ENCODE data around the gene CORO7.

CORO7 gene

DNA sequence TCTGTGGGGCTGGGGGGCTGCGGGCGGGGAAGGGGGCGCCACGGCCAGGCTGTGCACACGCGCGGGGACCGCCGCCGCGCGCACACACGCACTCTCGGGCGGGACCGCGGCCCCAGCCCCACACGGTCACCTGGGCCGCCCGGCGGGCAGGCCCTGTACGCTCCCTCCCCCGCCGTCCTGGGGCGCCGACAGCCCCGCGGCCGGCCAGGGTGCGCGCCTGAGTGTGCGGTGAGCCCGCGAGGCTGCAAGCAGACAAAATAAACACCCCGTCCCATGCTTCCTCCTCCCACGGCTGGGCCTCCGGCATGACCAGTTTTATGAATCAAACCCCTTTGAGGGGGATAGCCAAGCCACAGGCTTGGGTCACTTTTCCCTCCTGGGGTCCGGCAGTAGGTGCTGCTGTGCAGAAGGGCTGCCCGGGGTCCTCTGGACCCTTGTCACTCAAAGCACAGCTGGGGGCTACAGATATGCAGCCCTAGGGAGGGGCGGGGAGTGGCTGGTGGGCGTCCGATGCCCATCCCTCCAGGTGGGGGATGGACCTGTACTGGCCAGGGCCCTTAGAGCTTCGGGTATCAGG is 44.3 kb downstream of the CORO7 start:
- ChIA-PET CTCF (no interaction called here), POLR2A (no interaction called here)
- DNase-seq (ENCODE audit: extremely low spot score), result peak; percentile 52
- TF ChIP-seq SP1 (IDR thresholded peaks at IDR 0.05) (no peak), LEF1 (IDR thresholded peaks at IDR 0.05; ENCODE audit: borderline replicate concordance) (no peak), ARNT (IDR thresholded peaks at IDR 0.05) (no peak)

DNA sequence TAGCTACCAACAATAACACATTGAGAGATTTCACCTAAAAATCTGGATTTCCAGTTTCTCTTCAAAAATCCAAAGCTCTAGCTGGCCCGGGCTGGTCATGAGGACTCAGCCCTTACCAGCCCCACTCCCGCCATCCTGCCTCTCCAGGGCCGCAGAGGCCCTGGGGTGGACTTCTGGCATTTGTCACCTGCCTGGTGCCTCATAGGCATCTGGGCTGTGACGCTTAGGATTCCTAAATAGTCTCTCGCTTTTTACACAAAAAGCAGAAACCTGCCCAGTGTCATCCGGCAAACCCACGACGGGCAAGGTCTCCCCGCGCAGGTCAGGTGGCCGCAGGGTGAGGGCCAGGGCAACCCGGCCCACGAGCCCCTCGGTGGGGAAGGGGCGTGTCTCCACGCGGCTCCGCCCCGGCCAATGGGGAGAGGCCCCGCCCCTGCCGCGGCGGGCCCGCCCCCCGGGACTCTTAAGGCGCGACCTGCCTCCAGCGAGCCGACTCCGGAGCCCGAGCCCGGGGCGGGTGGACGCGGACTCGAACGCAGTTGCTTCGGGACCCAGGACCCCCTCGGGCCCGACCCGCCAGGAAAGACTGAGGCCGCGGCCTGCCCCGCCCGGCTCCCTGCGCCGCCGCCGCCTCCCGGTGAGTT is 44.9 kb downstream of the CORO7 start, which contains the start of gene VASN:
VASN (plus strand) TSS at position 492 of the 644 bp plus-strand sequence. CDS start 9,030 bp downstream, outside the sequence.
- CTCF ChIA-PET, result no interaction called here
- TF ChIP-seq SUZ12 (IDR thresholded peaks at IDR 0.05), result no peak
- no peak for TF ChIP-seq ZNF384 (IDR thresholded peaks at IDR 0.05)
- no peak for TF ChIP-seq TARDBP (IDR thresholded peaks at IDR 0.05)
- no peak for TF ChIP-seq FOXK2 (IDR thresholded peaks at IDR 0.05)
- TF ChIP-seq FOXM1 (IDR thresholded peaks at IDR 0.05; ENCODE audit: borderline replicate concordance), result no peak
- no peak for TF ChIP-seq BHLHE40 (IDR thresholded peaks at IDR 0.05; ENCODE audit: borderline replicate concordance)
- no peak for TF ChIP-seq LEF1 (IDR thresholded peaks at IDR 0.05; ENCODE audit: borderline replicate concordance)
- no peak for TF ChIP-seq FOXA1 (IDR thresholded peaks at IDR 0.05)
- no peak for TF ChIP-seq L3MBTL2 (conservative IDR thresholded peaks at IDR 0.05)
- no peak for TF ChIP-seq ARNT (IDR thresholded peaks at IDR 0.05)
- TF ChIP-seq, protein P1, sequence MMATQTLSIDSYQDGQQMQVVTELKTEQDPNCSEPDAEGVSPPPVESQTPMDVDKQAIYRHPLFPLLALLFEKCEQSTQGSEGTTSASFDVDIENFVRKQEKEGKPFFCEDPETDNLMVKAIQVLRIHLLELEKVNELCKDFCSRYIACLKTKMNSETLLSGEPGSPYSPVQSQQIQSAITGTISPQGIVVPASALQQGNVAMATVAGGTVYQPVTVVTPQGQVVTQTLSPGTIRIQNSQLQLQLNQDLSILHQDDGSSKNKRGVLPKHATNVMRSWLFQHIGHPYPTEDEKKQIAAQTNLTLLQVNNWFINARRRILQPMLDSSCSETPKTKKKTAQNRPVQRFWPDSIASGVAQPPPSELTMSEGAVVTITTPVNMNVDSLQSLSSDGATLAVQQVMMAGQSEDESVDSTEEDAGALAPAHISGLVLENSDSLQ (IDR thresholded peaks at IDR 0.05), result no peak
- no peak for TF ChIP-seq CTBP1 (IDR thresholded peaks at IDR 0.05; ENCODE audit: borderline replicate concordance)
- no peak for TF ChIP-seq NFRKB (IDR thresholded peaks at IDR 0.05)
- no peak for TF ChIP-seq SP1 (IDR thresholded peaks at IDR 0.05)
- TF ChIP-seq HDGF (IDR thresholded peaks at IDR 0.05; ENCODE audit: borderline replicate concordance), result no peak
- no peak for TF ChIP-seq ELF4 (IDR thresholded peaks at IDR 0.05)
- DNase-seq (ENCODE audit: extremely low spot score), result peak; percentile 96
- POLR2A ChIA-PET, result no interaction called here

DNA sequence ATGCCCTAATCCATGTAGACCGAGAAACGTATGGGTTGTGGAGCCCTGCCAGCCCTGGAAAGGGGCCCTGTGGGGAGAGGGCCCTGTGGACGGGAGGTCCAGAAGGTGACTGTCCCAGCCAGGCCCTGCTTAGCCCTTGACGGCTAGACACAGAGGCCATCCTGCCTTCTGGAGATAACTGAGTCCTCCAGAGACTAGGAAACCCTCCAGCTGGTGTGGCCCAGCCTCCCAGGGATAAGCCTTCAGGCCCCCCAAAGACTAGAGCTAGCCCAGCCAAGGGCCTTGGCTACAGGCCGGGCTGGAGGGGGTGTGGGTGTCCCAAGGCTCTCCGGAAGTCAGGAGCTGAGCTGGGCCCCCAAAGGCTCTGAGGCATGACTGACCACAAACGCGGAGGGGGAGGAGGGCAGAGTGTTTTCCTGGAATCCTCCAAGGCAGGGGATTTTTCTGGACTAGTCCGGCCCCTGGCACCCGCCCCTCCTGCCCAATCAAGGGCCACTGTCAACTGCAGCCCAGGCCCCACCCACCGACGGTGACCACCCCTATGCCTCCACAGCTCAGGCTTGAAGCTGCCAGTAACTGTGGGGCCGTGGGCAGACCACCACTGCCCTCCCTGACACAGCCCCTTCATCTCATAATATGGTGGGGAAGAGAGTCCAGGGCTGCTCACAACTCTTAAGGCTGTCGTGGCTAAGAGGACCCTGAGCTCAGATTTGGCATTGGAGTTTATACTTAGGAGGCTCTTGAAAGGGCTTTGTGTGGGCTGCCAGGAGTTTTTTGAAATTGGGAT is 45.6 kb downstream of the CORO7 start:
- TF ChIP-seq FOXA1 (IDR thresholded peaks at IDR 0.05) (no peak), SUZ12 (IDR thresholded peaks at IDR 0.05) (no peak), FOXM1 (IDR thresholded peaks at IDR 0.05; ENCODE audit: borderline replicate concordance) (no peak), ARNT (IDR thresholded peaks at IDR 0.05) (no peak), TARDBP (IDR thresholded peaks at IDR 0.05) (no peak), ZNF384 (IDR thresholded peaks at IDR 0.05) (no peak), L3MBTL2 (conservative IDR thresholded peaks at IDR 0.05) (no peak), FOXK2 (IDR thresholded peaks at IDR 0.05) (no peak), NFRKB (IDR thresholded peaks at IDR 0.05) (no peak), SP1 (IDR thresholded peaks at IDR 0.05) (no peak), HDGF (IDR thresholded peaks at IDR 0.05; ENCODE audit: borderline replicate concordance) (no peak), CTBP1 (IDR thresholded peaks at IDR 0.05; ENCODE audit: borderline replicate concordance) (no peak), LEF1 (IDR thresholded peaks at IDR 0.05; ENCODE audit: borderline replicate concordance) (no peak), BHLHE40 (IDR thresholded peaks at IDR 0.05; ENCODE audit: borderline replicate concordance) (no peak), ELF4 (IDR thresholded peaks at IDR 0.05) (no peak)
- TF ChIP-seq, protein P1 (IDR thresholded peaks at IDR 0.05), result no peak
- DNase-seq (ENCODE audit: extremely low spot score), result no peak
- ChIA-PET CTCF (interaction anchor here (1.2 to 1.3 kb wide), 2 partner anchors 32 to 33 kb away, joined by 3 to 4 read pairs; no protein-coding TSS in a partner anchor), POLR2A (no interaction called here)

DNA sequence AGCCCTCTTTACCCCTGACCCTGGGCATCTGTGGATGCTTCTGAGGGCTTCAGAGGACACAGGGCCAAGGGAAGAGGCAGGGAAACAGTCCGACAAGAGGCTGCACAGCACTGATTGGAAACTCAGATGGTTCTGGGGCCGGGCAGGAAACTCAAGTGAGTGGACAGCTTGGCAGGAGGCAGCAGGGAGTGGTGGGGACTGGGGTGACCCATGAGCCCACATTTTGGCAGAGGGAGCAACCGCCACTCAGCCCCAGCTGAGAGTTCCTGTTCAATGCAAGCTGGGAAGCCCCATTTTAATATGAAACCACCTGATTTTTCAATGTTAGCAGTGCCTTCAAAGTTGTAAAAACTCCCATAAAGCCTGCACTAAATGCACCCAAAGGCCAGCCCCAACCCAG is 46.2 kb downstream of the CORO7 start:
- DNase-seq (ENCODE audit: extremely low spot score), result no peak
- ChIA-PET POLR2A (no interaction called here), CTCF (interaction anchor here (0.6 to 1.3 kb wide), 3 partner anchors 32 to 44 kb away, joined by 3 to 4 read pairs (median 3); no protein-coding TSS in a partner anchor)
- TF ChIP-seq ARNT (IDR thresholded peaks at IDR 0.05), result no peak
- TF ChIP-seq LEF1 (IDR thresholded peaks at IDR 0.05; ENCODE audit: borderline replicate concordance), result no peak
- TF ChIP-seq FOXK2 (IDR thresholded peaks at IDR 0.05), result no peak
- no peak for TF ChIP-seq CTBP1 (IDR thresholded peaks at IDR 0.05; ENCODE audit: borderline replicate concordance)
- TF ChIP-seq BHLHE40 (IDR thresholded peaks at IDR 0.05; ENCODE audit: borderline replicate concordance), result no peak
- TF ChIP-seq NFRKB (IDR thresholded peaks at IDR 0.05), result no peak
- TF ChIP-seq ELF4 (IDR thresholded peaks at IDR 0.05), result no peak
- TF ChIP-seq FOXA1 (IDR thresholded peaks at IDR 0.05), result no peak
- TF ChIP-seq FOXM1 (IDR thresholded peaks at IDR 0.05; ENCODE audit: borderline replicate concordance), result no peak
- no peak for TF ChIP-seq ZNF384 (IDR thresholded peaks at IDR 0.05)
- TF ChIP-seq SP1 (IDR thresholded peaks at IDR 0.05), result no peak

DNA sequence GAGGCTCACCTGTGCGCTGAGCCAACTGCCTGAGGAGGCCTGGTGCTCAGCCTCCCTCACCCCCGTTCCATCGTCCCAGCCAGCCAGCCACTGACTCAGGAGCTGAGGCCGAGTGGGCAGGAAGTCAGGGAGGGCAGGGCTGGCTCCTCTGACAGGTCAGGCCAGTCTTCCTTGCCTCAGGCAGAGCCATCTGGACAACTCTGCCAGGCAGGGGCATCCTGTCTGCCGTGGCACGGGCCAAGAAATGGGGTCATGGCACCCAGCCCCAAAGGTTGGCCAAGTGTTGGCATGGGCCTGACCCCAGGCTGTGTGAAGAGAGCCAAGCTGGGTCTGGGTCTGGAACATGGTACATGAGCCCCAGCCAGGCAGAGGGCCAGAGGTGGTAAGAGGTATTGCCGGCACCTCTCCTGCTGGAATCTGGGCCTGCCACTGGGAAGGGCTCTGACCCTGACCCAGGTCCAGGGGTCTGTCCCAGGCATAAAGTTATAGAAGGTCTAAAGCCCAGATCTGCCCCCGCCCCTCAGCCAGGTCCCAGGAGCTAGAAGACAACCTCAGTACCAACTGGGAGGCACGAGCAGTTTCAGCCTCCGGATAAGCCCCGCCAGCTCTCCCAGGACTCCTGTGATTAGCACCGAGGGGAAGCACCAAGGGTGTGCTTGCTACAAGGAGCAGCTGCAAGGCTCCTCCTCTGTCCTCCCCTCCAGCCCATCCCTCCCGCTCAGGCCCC is 47.2 kb downstream of the CORO7 start:
- CTCF ChIA-PET, result no interaction called here
- DNase-seq (ENCODE audit: extremely low spot score), result no peak
- POLR2A ChIA-PET, result no interaction called here
- TF ChIP-seq FOXM1 (IDR thresholded peaks at IDR 0.05; ENCODE audit: borderline replicate concordance), result no peak
- no peak for TF ChIP-seq LEF1 (IDR thresholded peaks at IDR 0.05; ENCODE audit: borderline replicate concordance)
- TF ChIP-seq FOXK2 (IDR thresholded peaks at IDR 0.05), result no peak
- no peak for TF ChIP-seq CTBP1 (IDR thresholded peaks at IDR 0.05; ENCODE audit: borderline replicate concordance)
- no peak for TF ChIP-seq ZNF384 (IDR thresholded peaks at IDR 0.05)
- TF ChIP-seq ELF4 (IDR thresholded peaks at IDR 0.05), result no peak
- TF ChIP-seq, protein P1 (IDR thresholded peaks at IDR 0.05), result no peak
- TF ChIP-seq NFRKB (IDR thresholded peaks at IDR 0.05), result no peak
- no peak for TF ChIP-seq BHLHE40 (IDR thresholded peaks at IDR 0.05; ENCODE audit: borderline replicate concordance)
- TF ChIP-seq TARDBP (IDR thresholded peaks at IDR 0.05), result no peak
- no peak for TF ChIP-seq SUZ12 (IDR thresholded peaks at IDR 0.05)
- TF ChIP-seq FOXA1 (IDR thresholded peaks at IDR 0.05), result no peak
- TF ChIP-seq ARNT (IDR thresholded peaks at IDR 0.05), result no peak
- TF ChIP-seq HDGF (IDR thresholded peaks at IDR 0.05; ENCODE audit: borderline replicate concordance), result no peak
- TF ChIP-seq SP1 (IDR thresholded peaks at IDR 0.05), result no peak
- no peak for TF ChIP-seq L3MBTL2 (conservative IDR thresholded peaks at IDR 0.05)
